DND-41 (cell line): ENCODE results near the gene PDE1C.

Source experiments
- ATAC-seq: fragments of 200-7000 bp; cut with Tn5 transposase; 3 replicates; pipeline ENCODE4 v1.9.1; 2021; ENCODE audit warnings: low read depth; ENCODE audit not compliant: insufficient read depth
- DNase-seq: peaks from one replicate; pipeline ENCODE4 v3.0.0-alpha.2; 2020
- H2AFZ ChIP-seq: 2 replicates; pipeline ENCODE4 v1.6.0; 2012; ENCODE audit warnings: low read depth, low read length
- H3K27ac ChIP-seq: 2 replicates; pipeline ENCODE4 v1.5.1; 2012; ENCODE audit warnings: low read length, inconsistent platforms
- H3K27me3 ChIP-seq: fragments of 200-600 bp; sonication (generic); 2 replicates; pipeline ENCODE4 v1.6.0; 2012; ENCODE audit warnings: low read length, mild to moderate bottlenecking, inconsistent platforms; ENCODE audit not compliant: insufficient read depth, poor library complexity
- H3K36me3 ChIP-seq: 2 replicates; pipeline ENCODE4 v1.5.1; 2012; ENCODE audit warnings: low read length, inconsistent platforms; ENCODE audit not compliant: insufficient read depth
- H3K4me1 ChIP-seq: 2 replicates; pipeline ENCODE4 v1.5.1; 2012; ENCODE audit warnings: mild to moderate bottlenecking, low read length; ENCODE audit not compliant: insufficient read depth
- H3K4me2 ChIP-seq: 2 replicates; pipeline ENCODE4 v1.6.0; 2012; ENCODE audit warnings: mild to moderate bottlenecking, moderate library complexity, low read length, inconsistent platforms; ENCODE audit not compliant: insufficient read depth
- H3K4me3 ChIP-seq, 2 experiments: fragments of 200-600 bp in 1 of 2; shearing (Covaris generic) in 1 of 2; 2 replicates each; pipeline ENCODE4 v1.5.1; 2012 to 2016; ENCODE audit warnings: inconsistent platforms in 2 of 2, low read length in 2 of 2, mild to moderate bottlenecking in 2 of 2, low read depth in 1 of 2, moderate library complexity in 1 of 2
- H3K79me2 ChIP-seq: 2 replicates; pipeline ENCODE4 v1.6.0; 2012; ENCODE audit warnings: low read length, inconsistent platforms; ENCODE audit not compliant: insufficient read depth
- H3K9ac ChIP-seq: 2 replicates; pipeline ENCODE4 v1.6.0; 2012; ENCODE audit warnings: low read depth, mild to moderate bottlenecking, inconsistent platforms, low read length, moderate library complexity
- H3K9me3 ChIP-seq: 2 replicates; pipeline ENCODE4 v1.5.1; 2012; ENCODE audit warnings: low read length, moderate library complexity, mild to moderate bottlenecking, inconsistent platforms; ENCODE audit not compliant: insufficient read depth, severe bottlenecking
- H4K20me1 ChIP-seq: 2 replicates; pipeline ENCODE4 v1.6.0; 2012; ENCODE audit warnings: low read length; ENCODE audit not compliant: insufficient read depth
- CTCF ChIP-seq: IDR thresholded peaks from 2 replicates; pipeline ENCODE4 v1.5.1; 2012; ENCODE audit warnings: borderline replicate concordance, low read length, moderate library complexity, mild to moderate bottlenecking; ENCODE audit not compliant: poor library complexity, severe bottlenecking; ENCODE audit errors: extremely low read depth
- EZH2 ChIP-seq: IDR thresholded peaks from 3 replicates; pipeline ENCODE4 v1.6.1; 2012; ENCODE audit warnings: borderline replicate concordance, low read depth, mild to moderate bottlenecking, moderate library complexity, low read length, inconsistent platforms; ENCODE audit not compliant: severe bottlenecking

Gene PDE1C

GRCh38 chr7:31918706-31919393 is 151.4 kb downstream of the PDE1C start:
- H3K36me3 ChIP-seq: no peaks in the 10 kb centered on the region
- H3K4me1 ChIP-seq: no peaks in the 10 kb centered on the region
- H3K27me3 ChIP-seq: no peaks in the 10 kb centered on the region
- no peaks in the 10 kb centered on the region for H4K20me1 ChIP-seq
- TF ChIP-seq CTCF (no peak), EZH2 (no peak)
- H3K79me2 ChIP-seq: no peaks in the 10 kb centered on the region
- no peak overlapping the region for H3K27ac ChIP-seq
- H3K9me3 ChIP-seq: no peaks in the 10 kb centered on the region
- ATAC-seq (no peak), DNase-seq (no peak)
- no peak overlapping the region for H3K4me3 ChIP-seq
- no peak overlapping the region for H3K9ac ChIP-seq
- H2AFZ ChIP-seq: no peak overlapping the region
- H3K4me2 ChIP-seq: no peak overlapping the region

- Histone ChIP-seq H3K9ac (no peak overlapping the region), H3K36me3 (no peaks in the 10 kb centered on the region), H2AFZ (no peak overlapping the region), H3K4me2 (no peak overlapping the region), H3K79me2 (no peaks in the 10 kb centered on the region), H3K4me1 (no peaks in the 10 kb centered on the region), H4K20me1 (no peaks in the 10 kb centered on the region), H3K4me3 (no peak overlapping the region), H3K9me3 (no peaks in the 10 kb centered on the region), H3K27ac (no peak overlapping the region), H3K27me3 (peaks cover 2% of the 10 kb centered on the region)
- TF ChIP-seq CTCF: no peak
- no peak for TF ChIP-seq EZH2
- ATAC-seq (no peak), DNase-seq (no peak)
Measured at GRCh38 chr7:31917256-31917655, 153.0 kb downstream of the PDE1C start.

- H3K4me3 ChIP-seq: no peak overlapping the region
- no peak overlapping the region for H3K9ac ChIP-seq
- H3K36me3 ChIP-seq: no peaks in the 10 kb centered on the region
- no peaks in the 10 kb centered on the region for H3K9me3 ChIP-seq
- TF ChIP-seq EZH2: no peak
- no peak for TF ChIP-seq CTCF
- no peaks in the 10 kb centered on the region for H3K79me2 ChIP-seq
- H3K4me2 ChIP-seq: no peak overlapping the region
- no peak overlapping the region for H2AFZ ChIP-seq
- DNase-seq (no peak), ATAC-seq (no peak)
- H4K20me1 ChIP-seq: no peaks in the 10 kb centered on the region
- peaks cover 2% of the 10 kb centered on the region for H3K27me3 ChIP-seq
- H3K4me1 ChIP-seq: no peaks in the 10 kb centered on the region
- no peak overlapping the region for H3K27ac ChIP-seq
Measured at GRCh38 chr7:31910191-31910590, 160.0 kb downstream of the PDE1C start.
